SH-SY5Y (cell line): ENCODE results near the gene TMEM89.

Experiments used
- GATA2 ChIP-seq: IDR thresholded peaks from 2 replicates; pipeline ENCODE4 v1.6.1; 2011; ENCODE audit warnings: mild to moderate bottlenecking, low read depth, low read length
- GATA3 ChIP-seq: IDR thresholded peaks from 2 replicates; pipeline ENCODE4 v1.6.1; 2011; ENCODE audit warnings: low read depth, mild to moderate bottlenecking, low read length, moderate library complexity

GRCh38 chr3:48575366-48575765 lies 46.2 kb downstream of the TMEM89 start:
- no peak for TF ChIP-seq GATA3
- TF ChIP-seq GATA2: no peak
